HepG2 (cell line): ENCODE measurements around the gene FGL2. TPM values are rescaled to one million over a fixed set of nuclear protein-coding genes. Genes with fewer than 3 reads are reported as not detected.
A peak's percentile ranks its signal among the peaks of the same experiment; 100 is the strongest.

ENCODE experiments used
- EED ChIP-seq: sonication (generic); formaldehyde crosslinking; IDR thresholded peaks from 2 replicates; pipeline ENCODE4 v1.5.0; 2020; ENCODE audit warnings: mild to moderate bottlenecking, missing genetic modification reagents
- FLYWCH1 ChIP-seq: sonication (generic); formaldehyde crosslinking; IDR thresholded peaks from 2 replicates; pipeline ENCODE4 v1.8.1; 2023; ENCODE audit warnings: mild to moderate bottlenecking, missing genetic modification reagents
- KLF16 ChIP-seq, 2 experiments: sonication (generic) in 1 of 2; formaldehyde crosslinking in 1 of 2; IDR thresholded peaks; 2 replicates each; pipeline versions ENCODE4 v1.6.1 to v1.8.0; 2016 to 2023; ENCODE audit warnings: missing genetic modification reagents in 2 of 2, missing compliant biosample characterization in 1 of 2
- KMT2B ChIP-seq: IDR thresholded peaks from 2 replicates; pipeline ENCODE4 v1.6.1; 2016; ENCODE audit warnings: missing genetic modification reagents, missing compliant biosample characterization
- SNRNP70 ChIP-seq: fragments of 200-400 bp; formaldehyde crosslinking; IDR thresholded peaks from 2 replicates; pipeline ENCODE4 v1.6.1; 2017; ENCODE audit warnings: mild to moderate bottlenecking, low read depth, low read length, moderate library complexity
- SP4 ChIP-seq: sonication (generic); formaldehyde crosslinking; IDR thresholded peaks from 2 replicates; pipeline ENCODE4 v1.8.1; 2023; ENCODE audit warnings: mild to moderate bottlenecking, missing genetic modification reagents
- SPEN ChIP-seq: sonication (generic); formaldehyde crosslinking; IDR thresholded peaks from 2 replicates; pipeline ENCODE4 v1.5.1; 2020; ENCODE audit warnings: low read depth, mild to moderate bottlenecking, missing genetic modification reagents
- TAF1 ChIP-seq: sonication (generic); formaldehyde crosslinking; IDR thresholded peaks from 2 replicates; pipeline ENCODE4 v1.4.0; 2020; ENCODE audit warnings: missing genetic modification reagents
- TAF15 ChIP-seq: fragments of 200-400 bp; formaldehyde crosslinking; IDR thresholded peaks from one replicate; pipeline ENCODE4 v1.6.1; 2018; ENCODE audit warnings: mild to moderate bottlenecking, low read depth, low read length; ENCODE audit not compliant: poor library complexity, severe bottlenecking
- ZBTB38 ChIP-seq: sonication (generic); formaldehyde crosslinking; IDR thresholded peaks from 2 replicates; pipeline ENCODE4 v1.5.1; 2020; ENCODE audit warnings: mild to moderate bottlenecking, missing genetic modification reagents
- ZNF296 ChIP-seq: sonication (generic); formaldehyde crosslinking; conservative IDR thresholded peaks from 2 replicates; pipeline ENCODE4 v1.5.0; 2020; ENCODE audit warnings: mild to moderate bottlenecking, missing genetic modification reagents
- ZNF430 ChIP-seq: sonication (generic); formaldehyde crosslinking; IDR thresholded peaks from 2 replicates; pipeline ENCODE4 v1.9.0; 2021; ENCODE audit warnings: mild to moderate bottlenecking, missing genetic modification reagents
- ZNF703 ChIP-seq: sonication (generic); formaldehyde crosslinking; IDR thresholded peaks from 2 replicates; pipeline ENCODE4 v1.5.1; 2020; ENCODE audit warnings: missing genetic modification reagents, mild to moderate bottlenecking, moderate library complexity, borderline replicate concordance
- polyA plus RNA-seq, 8 experiments: library from polyadenylated mRNA; depleted of rRNA in 3 of 8; stranded (reverse) in 7 of 8; unstranded in 1 of 8; fragments of >200 nt; fragmentation: Illumina TruSeq in 4 of 8; extraction: Trizol in 4 of 8; gene quantifications; 2 replicates each; pipeline versions ENCODE4 v1.2.1 to v1.2.3, GENCODE V29; 2011 to 2016; ENCODE audit warnings: low read depth in 4 of 8, missing spikeins in 1 of 8, mixed read lengths in 1 of 8; ENCODE audit not compliant: insufficient read depth in 1 of 8
- total RNA-seq, 5 experiments: library from RNA; depleted of rRNA; stranded (reverse); fragments of >200 nt; fragmentation: Illumina TruSeq; extraction: Trizol; gene quantifications; 2 replicates each; pipeline ENCODE4 v1.2.3, GENCODE V29; 2016; ENCODE audit warnings: low read depth in 1 of 5
- TF ChIP-seq, protein P1 (sequence below): sonication (generic); formaldehyde crosslinking; IDR thresholded peaks from 2 replicates; pipeline ENCODE4 v1.5.1; 2020; ENCODE audit warnings: mild to moderate bottlenecking, missing genetic modification reagents, moderate library complexity
- TF ChIP-seq, protein P2 (sequence below): sonication (generic); formaldehyde crosslinking; IDR thresholded peaks from 2 replicates; pipeline ENCODE4 v1.4.0; 2020; ENCODE audit warnings: missing genetic modification reagents, low read depth, mild to moderate bottlenecking, borderline replicate concordance
- TF ChIP-seq, protein P3 (sequence below): sonication (generic); formaldehyde crosslinking; IDR thresholded peaks from 2 replicates; pipeline ENCODE4 v1.4.0; 2020; ENCODE audit warnings: mild to moderate bottlenecking, missing genetic modification reagents
- TF ChIP-seq, protein P4 (sequence below): sonication (generic); formaldehyde crosslinking; IDR thresholded peaks from 2 replicates; pipeline ENCODE4 v1.5.1; 2020; ENCODE audit warnings: mild to moderate bottlenecking, missing genetic modification reagents
- TF ChIP-seq, protein P5 (sequence below): IDR thresholded peaks from 2 replicates; pipeline ENCODE4 v1.6.1; 2016; ENCODE audit warnings: low read depth, borderline replicate concordance
- TF ChIP-seq, protein P6 (sequence below): IDR thresholded peaks from 2 replicates; pipeline ENCODE4 v1.6.1; 2016; ENCODE audit warnings: mild to moderate bottlenecking

The FGL2 gene
- total and polyA plus RNA-seq, 2 of the 13 experiments (the other 11 are each of a cell fraction or from before 2014, with no cell fraction given), result 0.04 to 0.15 TPM

DNA sequence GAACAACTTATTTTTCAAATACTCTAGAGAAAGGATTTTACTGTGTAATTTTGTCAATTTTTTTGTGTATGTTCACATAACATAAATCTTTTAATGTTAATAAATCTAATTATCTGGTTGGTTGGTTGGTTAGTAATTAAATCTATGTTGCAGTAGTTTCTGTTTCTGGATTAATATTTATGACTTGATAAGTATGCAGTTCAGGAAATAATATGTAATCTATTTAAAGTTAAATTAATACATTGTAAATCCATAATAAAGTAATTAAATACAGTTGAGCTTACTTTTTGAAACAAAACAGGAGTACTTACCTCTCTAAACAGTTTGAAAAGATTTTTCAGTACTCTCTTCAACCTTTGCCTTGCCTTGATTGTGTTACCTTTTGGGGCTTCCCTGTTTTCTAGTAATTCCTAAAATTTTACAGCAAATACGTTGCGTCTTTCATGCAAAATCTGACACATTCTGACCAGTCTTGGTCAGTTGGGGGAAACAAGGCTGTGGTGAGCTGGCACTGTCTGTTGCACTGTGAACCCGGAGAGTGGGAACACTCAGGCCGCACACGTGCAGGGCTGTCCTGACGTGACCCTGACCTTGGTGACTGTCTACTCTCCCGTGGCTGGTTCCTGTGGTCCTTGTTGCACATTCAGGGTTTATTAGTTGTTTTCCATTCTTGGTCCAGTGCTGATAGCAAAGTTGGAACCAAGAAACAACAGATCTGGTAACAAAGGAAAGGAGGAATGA is 45.6 kb upstream of the FGL2 start (continued):
- TF ChIP-seq, protein P1, sequence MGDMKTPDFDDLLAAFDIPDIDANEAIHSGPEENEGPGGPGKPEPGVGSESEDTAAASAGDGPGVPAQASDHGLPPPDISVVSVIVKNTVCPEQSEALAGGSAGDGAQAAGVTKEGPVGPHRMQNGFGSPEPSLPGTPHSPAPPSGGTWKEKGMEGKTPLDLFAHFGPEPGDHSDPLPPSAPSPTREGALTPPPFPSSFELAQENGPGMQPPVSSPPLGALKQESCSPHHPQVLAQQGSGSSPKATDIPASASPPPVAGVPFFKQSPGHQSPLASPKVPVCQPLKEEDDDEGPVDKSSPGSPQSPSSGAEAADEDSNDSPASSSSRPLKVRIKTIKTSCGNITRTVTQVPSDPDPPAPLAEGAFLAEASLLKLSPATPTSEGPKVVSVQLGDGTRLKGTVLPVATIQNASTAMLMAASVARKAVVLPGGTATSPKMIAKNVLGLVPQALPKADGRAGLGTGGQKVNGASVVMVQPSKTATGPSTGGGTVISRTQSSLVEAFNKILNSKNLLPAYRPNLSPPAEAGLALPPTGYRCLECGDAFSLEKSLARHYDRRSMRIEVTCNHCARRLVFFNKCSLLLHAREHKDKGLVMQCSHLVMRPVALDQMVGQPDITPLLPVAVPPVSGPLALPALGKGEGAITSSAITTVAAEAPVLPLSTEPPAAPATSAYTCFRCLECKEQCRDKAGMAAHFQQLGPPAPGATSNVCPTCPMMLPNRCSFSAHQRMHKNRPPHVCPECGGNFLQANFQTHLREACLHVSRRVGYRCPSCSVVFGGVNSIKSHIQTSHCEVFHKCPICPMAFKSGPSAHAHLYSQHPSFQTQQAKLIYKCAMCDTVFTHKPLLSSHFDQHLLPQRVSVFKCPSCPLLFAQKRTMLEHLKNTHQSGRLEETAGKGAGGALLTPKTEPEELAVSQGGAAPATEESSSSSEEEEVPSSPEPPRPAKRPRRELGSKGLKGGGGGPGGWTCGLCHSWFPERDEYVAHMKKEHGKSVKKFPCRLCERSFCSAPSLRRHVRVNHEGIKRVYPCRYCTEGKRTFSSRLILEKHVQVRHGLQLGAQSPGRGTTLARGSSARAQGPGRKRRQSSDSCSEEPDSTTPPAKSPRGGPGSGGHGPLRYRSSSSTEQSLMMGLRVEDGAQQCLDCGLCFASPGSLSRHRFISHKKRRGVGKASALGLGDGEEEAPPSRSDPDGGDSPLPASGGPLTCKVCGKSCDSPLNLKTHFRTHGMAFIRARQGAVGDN (CRISPR knock-in tag), result peak; percentile 68
- TF ChIP-seq TAF1 (CRISPR knock-in tag) (no peak), ZNF430 (CRISPR knock-in tag) (no peak), SNRNP70 (no peak), EED (CRISPR knock-in tag) (no peak), ZNF703 (CRISPR knock-in tag) (no peak), TAF15 (no peak), SPEN (peak; percentile 71; the same call in 1 of the 2 replicates), ZNF296 (no peak), KMT2B (CRISPR knock-in tag) (peak; percentile 49; the same call in 1 of the 2 replicates), ZBTB38 (CRISPR knock-in tag) (no peak), FLYWCH1 (CRISPR knock-in tag) (no peak), SP4 (CRISPR knock-in tag) (no peak), KLF16 (CRISPR knock-in tag; IDR thresholded peaks at IDR 0.05) (no peak)
- TF ChIP-seq, protein P2, sequence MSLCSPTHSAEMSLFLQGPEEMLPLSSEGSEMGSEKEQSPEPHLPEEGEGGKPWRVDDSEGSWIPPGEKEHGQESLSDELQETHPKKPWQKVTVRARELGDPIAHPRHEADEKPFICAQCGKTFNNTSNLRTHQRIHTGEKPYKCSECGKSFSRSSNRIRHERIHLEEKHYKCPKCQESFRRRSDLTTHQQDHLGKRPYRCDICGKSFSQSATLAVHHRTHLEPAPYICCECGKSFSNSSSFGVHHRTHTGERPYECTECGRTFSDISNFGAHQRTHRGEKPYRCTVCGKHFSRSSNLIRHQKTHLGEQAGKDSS, result no peak
- TF ChIP-seq, protein P3, sequence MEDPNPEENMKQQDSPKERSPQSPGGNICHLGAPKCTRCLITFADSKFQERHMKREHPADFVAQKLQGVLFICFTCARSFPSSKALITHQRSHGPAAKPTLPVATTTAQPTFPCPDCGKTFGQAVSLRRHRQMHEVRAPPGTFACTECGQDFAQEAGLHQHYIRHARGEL (CRISPR knock-in tag), result no peak
- TF ChIP-seq, protein P4, sequence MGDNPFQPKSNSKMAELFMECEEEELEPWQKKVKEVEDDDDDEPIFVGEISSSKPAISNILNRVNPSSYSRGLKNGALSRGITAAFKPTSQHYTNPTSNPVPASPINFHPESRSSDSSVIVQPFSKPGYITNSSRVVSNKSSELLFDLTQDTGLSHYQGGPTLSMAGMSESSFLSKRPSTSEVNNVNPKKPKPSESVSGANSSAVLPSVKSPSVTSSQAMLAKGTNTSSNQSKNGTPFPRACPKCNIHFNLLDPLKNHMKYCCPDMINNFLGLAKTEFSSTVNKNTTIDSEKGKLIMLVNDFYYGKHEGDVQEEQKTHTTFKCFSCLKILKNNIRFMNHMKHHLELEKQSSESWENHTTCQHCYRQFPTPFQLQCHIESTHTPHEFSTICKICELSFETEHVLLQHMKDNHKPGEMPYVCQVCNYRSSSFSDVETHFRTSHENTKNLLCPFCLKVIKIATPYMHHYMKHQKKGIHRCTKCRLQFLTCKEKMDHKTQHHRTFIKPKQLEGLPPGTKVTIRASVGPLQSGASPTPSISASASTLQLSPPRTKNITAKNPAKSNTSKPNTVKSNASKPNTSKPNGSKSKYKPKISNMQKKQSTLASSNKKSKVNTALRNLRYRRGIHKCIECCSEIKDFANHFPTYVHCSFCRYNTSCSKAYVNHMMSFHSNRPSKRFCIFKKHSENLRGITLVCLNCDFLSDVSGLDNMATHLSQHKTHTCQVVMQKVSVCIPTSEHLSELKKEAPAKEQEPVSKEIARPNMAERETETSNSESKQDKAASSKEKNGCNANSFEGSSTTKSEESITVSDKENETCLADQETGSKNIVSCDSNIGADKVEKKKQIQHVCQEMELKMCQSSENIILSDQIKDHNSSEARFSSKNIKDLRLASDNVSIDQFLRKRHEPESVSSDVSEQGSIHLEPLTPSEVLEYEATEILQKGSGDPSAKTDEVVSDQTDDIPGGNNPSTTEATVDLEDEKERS (CRISPR knock-in tag), result no peak
- TF ChIP-seq, protein P5, sequence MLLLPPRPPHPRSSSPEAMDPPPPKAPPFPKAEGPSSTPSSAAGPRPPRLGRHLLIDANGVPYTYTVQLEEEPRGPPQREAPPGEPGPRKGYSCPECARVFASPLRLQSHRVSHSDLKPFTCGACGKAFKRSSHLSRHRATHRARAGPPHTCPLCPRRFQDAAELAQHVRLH (CRISPR knock-in tag), result 0 out of 2 replicates have a peak, but pooled peaks have one; percentile 47
- TF ChIP-seq, protein P6, sequence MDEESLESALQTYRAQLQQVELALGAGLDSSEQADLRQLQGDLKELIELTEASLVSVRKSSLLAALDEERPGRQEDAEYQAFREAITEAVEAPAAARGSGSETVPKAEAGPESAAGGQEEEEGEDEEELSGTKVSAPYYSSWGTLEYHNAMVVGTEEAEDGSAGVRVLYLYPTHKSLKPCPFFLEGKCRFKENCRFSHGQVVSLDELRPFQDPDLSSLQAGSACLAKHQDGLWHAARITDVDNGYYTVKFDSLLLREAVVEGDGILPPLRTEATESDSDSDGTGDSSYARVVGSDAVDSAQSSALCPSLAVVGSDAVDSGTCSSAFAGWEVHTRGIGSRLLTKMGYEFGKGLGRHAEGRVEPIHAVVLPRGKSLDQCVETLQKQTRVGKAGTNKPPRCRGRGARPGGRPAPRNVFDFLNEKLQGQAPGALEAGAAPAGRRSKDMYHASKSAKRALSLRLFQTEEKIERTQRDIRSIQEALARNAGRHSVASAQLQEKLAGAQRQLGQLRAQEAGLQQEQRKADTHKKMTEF (CRISPR knock-in tag), result peak; percentile 56; the same call in 1 of the 2 replicates
